HL-60 (cell line): ENCODE measurements around the gene CSF1R.

ENCODE experiments used
- GABPA ChIP-seq: IDR thresholded peaks from 2 replicates; pipeline ENCODE4 v1.6.1; 2012; ENCODE audit warnings: low read depth
- POLR2AphosphoS5 ChIP-seq: IDR thresholded peaks from 2 replicates; pipeline ENCODE4 v1.6.1; 2012; ENCODE audit warnings: low read depth
- TF ChIP-seq, protein P1 (sequence below): IDR thresholded peaks from one replicate; pipeline ENCODE4 v1.5.1; 2011; ENCODE audit warnings: low read length, control low read depth, inconsistent platforms; ENCODE audit not compliant: insufficient read depth
- TF ChIP-seq, protein P2 (sequence below): IDR thresholded peaks from 2 replicates; pipeline ENCODE4 v1.6.1; 2012; ENCODE audit warnings: low read depth; ENCODE audit not compliant: insufficient replicate concordance

DNA sequence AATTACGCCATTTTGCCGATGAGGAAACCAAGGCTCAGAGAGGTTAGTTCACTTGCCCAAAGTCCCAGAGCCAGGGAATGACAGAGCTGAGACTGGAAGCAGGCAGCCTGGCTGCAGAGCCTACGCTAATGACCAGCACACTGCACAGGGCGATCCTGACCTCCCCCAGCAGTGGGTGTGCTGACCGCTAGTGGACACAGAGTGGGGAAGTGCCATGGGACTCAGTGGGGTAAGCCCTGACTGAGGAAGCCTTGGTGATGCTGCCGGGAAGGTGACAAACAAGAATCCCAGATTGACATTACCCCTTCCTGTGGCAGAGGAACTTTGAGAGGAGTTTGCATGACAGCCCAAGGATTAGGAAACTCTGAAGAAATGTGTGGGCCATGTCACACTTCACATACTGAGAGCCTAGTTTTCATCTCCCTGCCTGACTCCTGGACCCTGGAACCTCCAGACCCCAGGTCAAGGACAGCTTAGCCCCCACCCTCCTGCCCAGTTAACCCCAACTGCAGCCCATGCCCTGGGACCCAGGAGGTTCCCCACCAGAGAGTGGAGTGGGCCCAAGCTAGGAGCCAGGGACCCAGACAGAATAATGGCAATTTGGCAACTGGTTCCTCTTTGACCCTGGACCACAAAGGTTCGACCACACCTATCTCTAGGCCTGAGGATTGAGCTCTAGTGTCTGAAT is 19.7 kb upstream of the CSF1R start:
- TF ChIP-seq, protein P1, sequence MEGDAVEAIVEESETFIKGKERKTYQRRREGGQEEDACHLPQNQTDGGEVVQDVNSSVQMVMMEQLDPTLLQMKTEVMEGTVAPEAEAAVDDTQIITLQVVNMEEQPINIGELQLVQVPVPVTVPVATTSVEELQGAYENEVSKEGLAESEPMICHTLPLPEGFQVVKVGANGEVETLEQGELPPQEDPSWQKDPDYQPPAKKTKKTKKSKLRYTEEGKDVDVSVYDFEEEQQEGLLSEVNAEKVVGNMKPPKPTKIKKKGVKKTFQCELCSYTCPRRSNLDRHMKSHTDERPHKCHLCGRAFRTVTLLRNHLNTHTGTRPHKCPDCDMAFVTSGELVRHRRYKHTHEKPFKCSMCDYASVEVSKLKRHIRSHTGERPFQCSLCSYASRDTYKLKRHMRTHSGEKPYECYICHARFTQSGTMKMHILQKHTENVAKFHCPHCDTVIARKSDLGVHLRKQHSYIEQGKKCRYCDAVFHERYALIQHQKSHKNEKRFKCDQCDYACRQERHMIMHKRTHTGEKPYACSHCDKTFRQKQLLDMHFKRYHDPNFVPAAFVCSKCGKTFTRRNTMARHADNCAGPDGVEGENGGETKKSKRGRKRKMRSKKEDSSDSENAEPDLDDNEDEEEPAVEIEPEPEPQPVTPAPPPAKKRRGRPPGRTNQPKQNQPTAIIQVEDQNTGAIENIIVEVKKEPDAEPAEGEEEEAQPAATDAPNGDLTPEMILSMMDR, result no peak
- TF ChIP-seq, protein P2, sequence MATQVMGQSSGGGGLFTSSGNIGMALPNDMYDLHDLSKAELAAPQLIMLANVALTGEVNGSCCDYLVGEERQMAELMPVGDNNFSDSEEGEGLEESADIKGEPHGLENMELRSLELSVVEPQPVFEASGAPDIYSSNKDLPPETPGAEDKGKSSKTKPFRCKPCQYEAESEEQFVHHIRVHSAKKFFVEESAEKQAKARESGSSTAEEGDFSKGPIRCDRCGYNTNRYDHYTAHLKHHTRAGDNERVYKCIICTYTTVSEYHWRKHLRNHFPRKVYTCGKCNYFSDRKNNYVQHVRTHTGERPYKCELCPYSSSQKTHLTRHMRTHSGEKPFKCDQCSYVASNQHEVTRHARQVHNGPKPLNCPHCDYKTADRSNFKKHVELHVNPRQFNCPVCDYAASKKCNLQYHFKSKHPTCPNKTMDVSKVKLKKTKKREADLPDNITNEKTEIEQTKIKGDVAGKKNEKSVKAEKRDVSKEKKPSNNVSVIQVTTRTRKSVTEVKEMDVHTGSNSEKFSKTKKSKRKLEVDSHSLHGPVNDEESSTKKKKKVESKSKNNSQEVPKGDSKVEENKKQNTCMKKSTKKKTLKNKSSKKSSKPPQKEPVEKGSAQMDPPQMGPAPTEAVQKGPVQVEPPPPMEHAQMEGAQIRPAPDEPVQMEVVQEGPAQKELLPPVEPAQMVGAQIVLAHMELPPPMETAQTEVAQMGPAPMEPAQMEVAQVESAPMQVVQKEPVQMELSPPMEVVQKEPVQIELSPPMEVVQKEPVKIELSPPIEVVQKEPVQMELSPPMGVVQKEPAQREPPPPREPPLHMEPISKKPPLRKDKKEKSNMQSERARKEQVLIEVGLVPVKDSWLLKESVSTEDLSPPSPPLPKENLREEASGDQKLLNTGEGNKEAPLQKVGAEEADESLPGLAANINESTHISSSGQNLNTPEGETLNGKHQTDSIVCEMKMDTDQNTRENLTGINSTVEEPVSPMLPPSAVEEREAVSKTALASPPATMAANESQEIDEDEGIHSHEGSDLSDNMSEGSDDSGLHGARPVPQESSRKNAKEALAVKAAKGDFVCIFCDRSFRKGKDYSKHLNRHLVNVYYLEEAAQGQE, result no peak
- TF ChIP-seq POLR2AphosphoS5 (no peak), GABPA (no peak)
